Upper lobe of left lung (tissue), 6 donors: ENCODE measurements around the gene CTRL. TPM values are rescaled to one million over a fixed set of nuclear protein-coding genes. Genes with fewer than 3 reads are reported as not detected.

ENCODE experiments used
- ATAC-seq, 2 donors: fragments of 200-7000 bp; cut with Tn5 transposase; one replicate each; pipeline ENCODE4 v1.9.1; 2022; ENCODE audit warnings: mild to moderate bottlenecking in 2 of 2, moderate library complexity in 2 of 2; ENCODE audit not compliant: low FRiP score in 2 of 2
- DNase-seq, 2 donors: peaks; one replicate each; pipeline ENCODE4 v3.0.0-alpha.2; 2019 to 2020
- H3K27ac ChIP-seq, 4 donors: fragments of 200-600 bp; sonication (generic); one replicate each; pipeline ENCODE4 v1.5.1; 2016 to 2019
- H3K27me3 ChIP-seq, 4 donors: fragments of 200-600 bp; sonication (generic); one replicate each; pipeline ENCODE4 v1.5.1; 2017 to 2019
- H3K36me3 ChIP-seq, 4 donors: fragments of 200-600 bp; sonication (generic); one replicate each; pipeline ENCODE4 v1.5.1; 2016 to 2019
- H3K4me1 ChIP-seq, 4 donors: fragments of 200-600 bp; sonication (generic); one replicate each; pipeline ENCODE4 v1.5.1; 2018 to 2019
- H3K4me3 ChIP-seq, 4 donors: fragments of 200-600 bp; sonication (generic); one replicate each; pipeline ENCODE4 v1.5.1; 2017 to 2019; ENCODE audit warnings: mild to moderate bottlenecking in 2 of 4, moderate library complexity in 1 of 4
- H3K9me3 ChIP-seq, 4 donors: fragments of 200-600 bp; sonication (generic); one replicate each; pipeline ENCODE4 v1.5.1; 2018 to 2019
- CTCF ChIP-seq, 6 experiments: fragments of 450-650 bp in 4 of 6; fragments of 200-600 bp in 2 of 6; sonication (generic) in 2 of 6; IDR thresholded peaks; one replicate each; pipeline ENCODE4 v1.5.1; 2016 to 2019; ENCODE audit warnings: antibody characterized with exemption in 6 of 6
- EP300 ChIP-seq, 4 donors: sonication (generic); formaldehyde crosslinking; IDR thresholded peaks; one replicate each; pipeline ENCODE4 v1.5.1; 2017; ENCODE audit warnings: antibody characterized with exemption in 4 of 4, control low read depth in 2 of 4
- POLR2A ChIP-seq, 4 donors: fragments of 450-650 bp; IDR thresholded peaks; one replicate each; pipeline ENCODE4 v1.5.1; 2016 to 2017; ENCODE audit warnings: antibody characterized with exemption in 4 of 4, mild to moderate bottlenecking in 2 of 4
- POLR2AphosphoS5 ChIP-seq, 2 donors: sonication (generic); formaldehyde crosslinking; IDR thresholded peaks; one replicate each; pipeline ENCODE4 v1.5.1; 2017; ENCODE audit warnings: antibody characterized with exemption in 2 of 2
- WGBS, 2 donors: methylation state at CpG; one replicate each; pipeline ENCODE4 v1.1.5; 2017 to 2018; 5-methylcytosine and 5-hydroxymethylcytosine counted together
- total RNA-seq, 6 donors: library from RNA; depleted of rRNA in 4 of 6; stranded (reverse); fragments of >200 nt in 4 of 6; gene quantifications; one replicate each; pipeline versions ENCODE4 v1.1.0 to v1.2.1, GENCODE V29; 2016 to 2021
- donor health status: DM: no; HTN: no; CAD: no; lungs with moderate emphysema.
- donor health status: DM: no; HTN: yes; CAD: no; lungs with severe emphysema.

CTRL gene
- total RNA-seq, 6 donors from 2014 or later, result 1.6 to 4.2 (median 2.4) TPM

DNA sequence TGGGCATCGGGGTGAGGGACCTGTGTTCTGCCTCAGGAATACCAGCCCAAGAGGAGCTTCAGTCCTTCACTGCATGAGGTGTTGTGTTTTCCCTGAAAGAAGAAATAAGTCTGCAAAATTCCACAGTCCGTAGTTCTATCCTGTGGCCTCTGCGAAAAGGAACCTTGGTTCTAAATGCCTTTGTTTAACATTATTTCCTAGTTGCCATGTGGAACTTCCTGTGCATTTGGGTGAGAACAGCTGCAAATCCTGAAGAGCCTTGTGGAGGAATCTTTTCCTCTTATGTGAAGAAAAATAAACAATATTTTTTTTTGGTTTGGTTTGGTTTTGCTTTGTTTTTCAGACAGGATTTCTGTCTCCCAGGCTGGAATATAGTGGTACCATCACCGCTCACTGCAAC is 28.8 kb downstream of the CTRL start:
- no peak overlapping the region for H3K27ac ChIP-seq
- H3K4me1 ChIP-seq, result peaks cover 1 to 12% (median 4%) of the 10 kb centered on the region in 4 donors
- ATAC-seq, result no peak
- TF ChIP-seq CTCF (IDR thresholded peaks at IDR 0.05), result no peak
- no peak for TF ChIP-seq POLR2AphosphoS5 (IDR thresholded peaks at IDR 0.05)
- TF ChIP-seq POLR2A (IDR thresholded peaks at IDR 0.05), result no peak
- no peak for TF ChIP-seq EP300 (IDR thresholded peaks at IDR 0.05)
- no peak overlapping the region for H3K4me3 ChIP-seq
- DNase-seq, result no peak
- H3K36me3 ChIP-seq, result peaks cover 0 to 14% (median 5%) of the 10 kb centered on the region in 4 donors
- WGBS, 2 donors, result 81 to 83% methylated on average over 4 of the region's 4 CpGs
- no peaks in the 10 kb centered on the region for H3K27me3 ChIP-seq
- no peaks in the 10 kb centered on the region for H3K9me3 ChIP-seq

- Histone ChIP-seq H3K9me3 (no peaks in the 10 kb centered on the region), H3K4me3 (no peak overlapping the region), H3K27me3 (no peaks in the 10 kb centered on the region), H3K36me3 (peaks cover 0 to 14% (median 5%) of the 10 kb centered on the region in 4 donors), H3K4me1 (peaks cover 9 to 16% (median 13%) of the 10 kb centered on the region in 4 donors), H3K27ac (no peak overlapping the region)
- WGBS, 2 donors, result 95 to 98% methylated on average over 5 of the region's 5 CpGs
- no peak for DNase-seq
- no peak for TF ChIP-seq EP300 (IDR thresholded peaks at IDR 0.05)
- no peak for TF ChIP-seq POLR2AphosphoS5 (IDR thresholded peaks at IDR 0.05)
- no peak for TF ChIP-seq POLR2A (IDR thresholded peaks at IDR 0.05)
- TF ChIP-seq CTCF (IDR thresholded peaks at IDR 0.05), result no peak
- ATAC-seq, result no peak
Measured at GRCh38 chr16:67901734-67902133, 29.9 kb downstream of the CTRL start.

DNA sequence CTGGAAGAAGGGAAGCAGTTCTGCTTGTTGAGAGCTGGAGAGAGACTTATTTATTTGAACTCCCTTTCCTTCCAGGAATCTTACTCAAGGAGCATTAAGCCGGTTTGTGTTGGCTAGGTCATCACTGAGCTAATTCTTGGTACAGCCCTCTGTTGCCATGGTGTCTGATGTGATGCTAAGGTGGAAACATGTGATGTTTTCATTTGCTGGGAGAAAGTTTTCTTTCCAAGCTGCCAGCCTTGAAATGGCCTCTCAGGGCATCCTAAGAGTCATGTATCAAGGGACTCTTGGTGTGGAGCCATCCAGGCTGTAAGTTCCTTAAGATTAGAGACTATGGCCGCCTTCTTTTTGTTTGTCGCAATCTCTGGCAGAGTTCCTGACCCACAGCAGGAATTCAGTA is 34.4 kb downstream of the CTRL start:
- peak in 1 of 2 donors; percentile 31 for ATAC-seq
- peaks cover 32 to 47% (median 41%) of the 10 kb centered on the region in 4 donors for H3K4me1 ChIP-seq
- WGBS, 2 donors, result 47 to 52% methylated on average over 2 to 3 of the region's 3 CpGs

DNA sequence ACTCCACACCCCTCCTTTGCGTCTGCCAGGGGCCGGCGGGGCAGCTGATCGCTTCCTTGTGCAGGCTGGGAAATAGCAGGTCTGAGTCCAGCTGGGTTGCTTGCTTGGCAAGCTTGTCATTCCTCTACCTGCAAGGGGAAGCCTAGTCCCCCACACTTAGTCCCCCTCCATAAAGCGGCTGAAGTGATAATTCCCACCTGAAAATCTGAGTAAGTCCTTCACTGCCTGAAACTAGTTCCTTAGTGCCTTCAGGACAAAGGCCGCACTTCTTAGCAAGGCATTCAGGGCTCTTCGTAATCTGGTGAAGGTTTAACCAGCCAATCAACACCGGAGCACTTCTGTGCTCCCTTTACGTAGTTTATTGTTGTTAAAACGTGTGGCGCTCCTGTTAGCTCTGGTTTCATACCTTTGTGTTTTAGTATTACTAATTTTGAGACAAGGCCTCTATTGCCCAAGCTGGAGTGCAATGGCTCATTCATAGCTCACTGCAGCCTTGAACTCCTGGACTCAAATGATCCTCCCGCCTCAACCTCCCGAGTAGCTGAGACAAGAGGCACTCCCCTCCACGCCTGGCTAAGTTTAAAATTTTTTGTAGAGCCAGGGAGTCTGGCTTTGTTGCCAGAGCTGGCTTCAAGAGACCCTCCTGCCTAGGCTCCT is 37.8 kb downstream of the CTRL start:
- Histone ChIP-seq H3K36me3 (no peaks in the 10 kb centered on the region), H3K9me3 (no peaks in the 10 kb centered on the region), H3K4me1 (peaks cover 31 to 50% (median 41%) of the 10 kb centered on the region in 4 donors), H3K27me3 (no peaks in the 10 kb centered on the region), H3K4me3 (peak overlapping the region; percentile 78 to 97 (median 85)), H3K27ac (peak overlapping the region; percentile 95 to 97 (median 97))
- 18 to 24% methylated on average over 14 of the region's 14 CpGs for WGBS, 2 donors
- DNase-seq (no peak), ATAC-seq (peak in 1 of 2 donors; percentile 75)
- TF ChIP-seq EP300 (IDR thresholded peaks at IDR 0.05) (no peak), CTCF (IDR thresholded peaks at IDR 0.05) (no peak), POLR2A (IDR thresholded peaks at IDR 0.05) (no peak), POLR2AphosphoS5 (IDR thresholded peaks at IDR 0.05) (no peak)

More for the DNA sequence above, 34.4 kb downstream of the CTRL start:
- Histone ChIP-seq H3K27me3 (no peaks in the 10 kb centered on the region), H3K36me3 (peaks cover 0 to 4% (median 2%) of the 10 kb centered on the region in 4 donors), H3K27ac (peak overlapping the region in 2 of 4 donors; percentile 18 to 35), H3K9me3 (no peaks in the 10 kb centered on the region), H3K4me3 (no peak overlapping the region)
- DNase-seq, result no peak
- TF ChIP-seq CTCF (IDR thresholded peaks at IDR 0.05) (no peak), POLR2AphosphoS5 (IDR thresholded peaks at IDR 0.05) (no peak), POLR2A (IDR thresholded peaks at IDR 0.05) (no peak), EP300 (IDR thresholded peaks at IDR 0.05) (no peak)
